ENCODE results near the gene PODN.

DNA sequence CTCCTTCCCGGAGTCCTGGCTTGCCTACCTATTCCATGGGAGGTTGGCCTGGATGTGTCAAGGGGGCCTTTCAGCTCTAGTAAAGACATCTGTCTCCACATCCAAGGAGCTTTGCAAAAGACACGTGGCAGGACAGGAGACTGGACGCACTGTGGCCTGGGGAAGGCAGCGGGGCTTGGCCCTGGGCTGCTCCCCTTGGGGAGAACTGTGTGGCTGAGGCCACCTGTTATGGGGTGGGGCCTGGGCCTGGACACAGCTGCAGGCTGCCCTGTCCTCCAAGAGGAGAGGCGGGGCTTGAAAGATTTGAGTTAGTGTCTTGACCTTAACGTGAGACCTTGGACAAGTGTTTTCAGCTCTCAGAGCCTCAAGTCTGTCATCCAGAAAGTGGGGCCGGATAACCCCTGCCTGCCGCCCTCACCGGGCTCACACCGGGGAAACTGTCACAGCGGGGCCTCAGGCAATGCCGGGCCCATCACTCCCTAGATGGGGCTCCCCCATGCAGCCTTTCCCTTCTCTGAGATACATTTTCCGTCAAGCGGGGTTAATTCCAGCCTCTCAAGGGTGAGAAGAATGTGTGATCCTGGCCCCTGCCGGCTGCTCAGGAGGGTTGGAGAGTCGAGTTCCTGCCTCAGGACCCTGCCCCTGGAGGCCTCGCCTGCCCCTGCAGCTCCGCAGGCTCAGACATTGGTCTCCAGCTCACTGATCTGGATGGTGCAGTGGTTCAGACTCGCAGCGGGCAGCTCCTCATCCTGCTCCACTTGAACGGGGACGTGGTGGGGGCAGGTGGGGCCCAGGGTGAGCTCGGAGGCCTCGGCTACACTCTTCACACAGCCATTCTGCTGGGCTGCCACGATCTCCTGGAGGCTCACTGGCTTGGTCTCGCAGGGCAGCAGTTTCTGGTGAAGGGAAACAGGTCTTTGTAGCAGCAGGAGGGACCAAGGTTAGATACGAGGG, 25.6 kb downstream of the PODN start:
- TF ChIP-seq CTCF (conservative IDR thresholded peaks at IDR 0.05; ENCODE audit: low read depth, low read length) (no peak), EZH2 (IDR thresholded peaks at IDR 0.05; ENCODE audit: borderline replicate concordance, low read depth, low read length, poor library complexity, severe bottlenecking) (no peak)

Measured in A673 (cell line).